Measurements from ENCODE around the gene PIGH.

DNA sequence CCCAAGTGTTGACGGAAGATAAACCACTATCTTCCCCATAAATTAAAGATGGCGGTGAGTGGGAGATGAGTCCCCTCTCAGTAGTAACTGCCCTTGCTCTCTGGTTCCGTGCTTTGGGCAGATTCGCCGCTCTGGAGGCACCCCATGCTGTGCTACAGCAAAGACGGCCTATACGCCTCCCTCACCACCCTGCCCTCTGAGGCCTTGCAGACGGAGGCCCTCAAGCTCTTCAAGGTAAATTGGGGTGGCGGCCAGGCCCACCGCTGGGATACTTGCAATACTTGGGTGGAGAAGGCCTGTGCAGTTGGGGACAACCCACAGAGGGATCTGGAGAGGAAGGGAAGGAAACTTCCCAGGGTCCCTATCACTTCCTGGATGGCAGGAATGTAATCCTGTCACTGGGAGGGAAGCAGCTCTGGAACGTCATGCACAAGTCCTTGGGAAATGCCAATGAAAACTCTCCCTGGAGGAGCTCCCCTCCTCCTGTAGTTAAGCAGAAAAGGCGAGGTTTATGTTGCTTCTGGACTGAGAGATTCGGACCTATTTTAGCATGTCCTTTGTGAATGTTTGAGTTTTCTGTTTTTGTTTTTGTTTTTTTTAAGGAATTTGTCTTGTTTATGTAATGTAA, 22.8 kb downstream of the PIGH start:
- no peak for TF ChIP-seq EZH2 (IDR thresholded peaks at IDR 0.05; ENCODE audit: borderline replicate concordance, insufficient read depth, low read length, poor library complexity, severe bottlenecking)
- no peak for TF ChIP-seq POLR2AphosphoS5 (IDR thresholded peaks at IDR 0.05)
- no peak for TF ChIP-seq SMC3 (conservative IDR thresholded peaks at IDR 0.05; ENCODE audit: poor library complexity)
- TF ChIP-seq, protein P1, sequence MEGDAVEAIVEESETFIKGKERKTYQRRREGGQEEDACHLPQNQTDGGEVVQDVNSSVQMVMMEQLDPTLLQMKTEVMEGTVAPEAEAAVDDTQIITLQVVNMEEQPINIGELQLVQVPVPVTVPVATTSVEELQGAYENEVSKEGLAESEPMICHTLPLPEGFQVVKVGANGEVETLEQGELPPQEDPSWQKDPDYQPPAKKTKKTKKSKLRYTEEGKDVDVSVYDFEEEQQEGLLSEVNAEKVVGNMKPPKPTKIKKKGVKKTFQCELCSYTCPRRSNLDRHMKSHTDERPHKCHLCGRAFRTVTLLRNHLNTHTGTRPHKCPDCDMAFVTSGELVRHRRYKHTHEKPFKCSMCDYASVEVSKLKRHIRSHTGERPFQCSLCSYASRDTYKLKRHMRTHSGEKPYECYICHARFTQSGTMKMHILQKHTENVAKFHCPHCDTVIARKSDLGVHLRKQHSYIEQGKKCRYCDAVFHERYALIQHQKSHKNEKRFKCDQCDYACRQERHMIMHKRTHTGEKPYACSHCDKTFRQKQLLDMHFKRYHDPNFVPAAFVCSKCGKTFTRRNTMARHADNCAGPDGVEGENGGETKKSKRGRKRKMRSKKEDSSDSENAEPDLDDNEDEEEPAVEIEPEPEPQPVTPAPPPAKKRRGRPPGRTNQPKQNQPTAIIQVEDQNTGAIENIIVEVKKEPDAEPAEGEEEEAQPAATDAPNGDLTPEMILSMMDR (IDR thresholded peaks at IDR 0.05; ENCODE audit: poor library complexity, severe bottlenecking) = no peak
- no peak for TF ChIP-seq TAF1 (IDR thresholded peaks at IDR 0.05; ENCODE audit: low read depth)
- TF ChIP-seq, protein P2, sequence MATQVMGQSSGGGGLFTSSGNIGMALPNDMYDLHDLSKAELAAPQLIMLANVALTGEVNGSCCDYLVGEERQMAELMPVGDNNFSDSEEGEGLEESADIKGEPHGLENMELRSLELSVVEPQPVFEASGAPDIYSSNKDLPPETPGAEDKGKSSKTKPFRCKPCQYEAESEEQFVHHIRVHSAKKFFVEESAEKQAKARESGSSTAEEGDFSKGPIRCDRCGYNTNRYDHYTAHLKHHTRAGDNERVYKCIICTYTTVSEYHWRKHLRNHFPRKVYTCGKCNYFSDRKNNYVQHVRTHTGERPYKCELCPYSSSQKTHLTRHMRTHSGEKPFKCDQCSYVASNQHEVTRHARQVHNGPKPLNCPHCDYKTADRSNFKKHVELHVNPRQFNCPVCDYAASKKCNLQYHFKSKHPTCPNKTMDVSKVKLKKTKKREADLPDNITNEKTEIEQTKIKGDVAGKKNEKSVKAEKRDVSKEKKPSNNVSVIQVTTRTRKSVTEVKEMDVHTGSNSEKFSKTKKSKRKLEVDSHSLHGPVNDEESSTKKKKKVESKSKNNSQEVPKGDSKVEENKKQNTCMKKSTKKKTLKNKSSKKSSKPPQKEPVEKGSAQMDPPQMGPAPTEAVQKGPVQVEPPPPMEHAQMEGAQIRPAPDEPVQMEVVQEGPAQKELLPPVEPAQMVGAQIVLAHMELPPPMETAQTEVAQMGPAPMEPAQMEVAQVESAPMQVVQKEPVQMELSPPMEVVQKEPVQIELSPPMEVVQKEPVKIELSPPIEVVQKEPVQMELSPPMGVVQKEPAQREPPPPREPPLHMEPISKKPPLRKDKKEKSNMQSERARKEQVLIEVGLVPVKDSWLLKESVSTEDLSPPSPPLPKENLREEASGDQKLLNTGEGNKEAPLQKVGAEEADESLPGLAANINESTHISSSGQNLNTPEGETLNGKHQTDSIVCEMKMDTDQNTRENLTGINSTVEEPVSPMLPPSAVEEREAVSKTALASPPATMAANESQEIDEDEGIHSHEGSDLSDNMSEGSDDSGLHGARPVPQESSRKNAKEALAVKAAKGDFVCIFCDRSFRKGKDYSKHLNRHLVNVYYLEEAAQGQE (IDR thresholded peaks at IDR 0.05; ENCODE audit: borderline replicate concordance) = no peak
- no peak for TF ChIP-seq RAD21 (conservative IDR thresholded peaks at IDR 0.05)
